ENCODE data around the gene SETD1A. TPM values are rescaled to one million over a fixed set of nuclear protein-coding genes. Genes with fewer than 3 reads are reported as not detected.

The SETD1A gene
- total and polyA plus RNA-seq, 2 of the 8 experiments (the other 6 are each of a cell fraction or from before 2014, with no cell fraction given) = 4.8 to 29.0 TPM

- TF ChIP-seq EZH2 (IDR thresholded peaks at IDR 0.05; ENCODE audit: low read depth, low read length, severe bottlenecking) (no peak), BACH1 (IDR thresholded peaks at IDR 0.05; ENCODE audit: low read length) (no peak), RAD21 (IDR thresholded peaks at IDR 0.05 in 1 of 2, conservative IDR thresholded peaks at IDR 0.05 in 1 of 2; ENCODE audit: low read depth in 2 of 2, low read length in 2 of 2) (no peak), EP300 (IDR thresholded peaks at IDR 0.05; ENCODE audit: borderline replicate concordance in 1 of 2, low read depth in 2 of 2, low read length in 2 of 2) (no peak), TBP (IDR thresholded peaks at IDR 0.05; ENCODE audit: low read depth, low read length) (no peak), CBX8 (IDR thresholded peaks at IDR 0.05; ENCODE audit: borderline replicate concordance, low read depth, low read length) (no peak)
- no peak overlapping the region for H3K23ac ChIP-seq (ENCODE audit: insufficient read length)
- no peaks in the 10 kb centered on the region for H3K23me2 ChIP-seq (ENCODE audit: low read depth, low read length)
- peaks cover 8% of the 10 kb centered on the region for H3K79me1 ChIP-seq (ENCODE audit: low read depth, low read length)
- 0 out of 7 replicates have a peak, but pooled peaks cover 0 to under 1% (median 0%) of the 10 kb centered on the region in 4 experiments for H3K4me1 ChIP-seq (replicated peaks in 1 of 4; ENCODE audit: control insufficient read depth in 3 of 4, insufficient read depth in 4 of 4, low read length in 3 of 4)
- H3K9me3 ChIP-seq (ENCODE audit: insufficient read depth in 2 of 2, low read depth in 1 of 2, low read length in 1 of 2) = no peaks in the 10 kb centered on the region; a peak in 1 of 4 replicates
- H4K20me1 ChIP-seq (replicated peaks in 1 of 2; ENCODE audit: control insufficient read depth in 1 of 2, insufficient read depth in 2 of 2, low read length in 2 of 2) = peaks cover 6 to 20% of the 10 kb centered on the region in 2 experiments
- no peak for DNase-seq (ENCODE audit: low read depth in 1 of 2, low spot score in 2 of 2)
- H3K79me2 ChIP-seq (ENCODE audit: control insufficient read depth in 1 of 2, insufficient read depth in 2 of 2, low read length in 2 of 2) = peaks cover 0 to 10% of the 10 kb centered on the region in 2 experiments; a peak in 3 of 4 replicates
- H3K27ac ChIP-seq (ENCODE audit: low read depth, low read length) = no peak overlapping the region
- no peak overlapping the region for H4K5ac ChIP-seq (ENCODE audit: insufficient read length, low read depth, low read length)
- peaks cover 60 to 90% (median 67%) of the 10 kb centered on the region in 4 experiments for H3K36me3 ChIP-seq (ENCODE audit: control insufficient read depth in 2 of 4, insufficient read depth in 4 of 4, low read length in 3 of 4)
- H3K4ac ChIP-seq (replicated peaks; ENCODE audit: insufficient read length, low read depth, low read length) = no peak overlapping the region
- no peak overlapping the region for H3K9ac ChIP-seq (replicated peaks in 1 of 4; ENCODE audit: extremely low read depth in 1 of 4, low read depth in 3 of 4, low read length in 3 of 4)
- H2BK20ac ChIP-seq (ENCODE audit: low read length) = no peak overlapping the region
- no peak overlapping the region for H2BK5ac ChIP-seq (ENCODE audit: low read depth, low read length)
- H3K4me2 ChIP-seq (ENCODE audit: insufficient read depth in 1 of 2, low read depth in 2 of 2, low read length in 2 of 2) = no peak overlapping the region
- H2AK5ac ChIP-seq (ENCODE audit: low read depth, low read length) = no peak overlapping the region
- 93% methylated on average over 18 of the region's 18 CpGs; no CpG with 5 or more reads in 1 of the 2 experiments for WGBS, 2 experiments (ENCODE audit: extremely low coverage in 1 of 2, insufficient coverage in 1 of 2, insufficient read length in 1 of 2, insufficient replicate concordance in 2 of 2, low coverage in 1 of 2, low lambda C conversion rate in 2 of 2, missing lambda C conversion rate in 1 of 2)
- no peak overlapping the region for H3K4me3 ChIP-seq (ENCODE audit: extremely low read depth in 1 of 4, insufficient read depth in 2 of 4, low read depth in 3 of 4, low read length in 4 of 4)
- no peak overlapping the region for H3K14ac ChIP-seq (ENCODE audit: insufficient read length)
- no peak overlapping the region for H2BK12ac ChIP-seq (ENCODE audit: low read depth, low read length)
- ChIA-PET CTCF (ENCODE audit: partially characterized antibody) (interaction anchor here (0.9 to 3.8 kb wide), 6 partner anchors 9 to 29 kb away, joined by 3 to 26 read pairs (median 5); no protein-coding TSS in a partner anchor), POLR2A (ENCODE audit: partially characterized antibody) (interaction anchor here (0.9 to 6.4 kb wide), 11 partner anchors 9 to 153 kb away, joined by 3 to 45 read pairs (median 5); partner anchors contain the start of genes HSD3B7 and KAT8)
- H4K8ac ChIP-seq (ENCODE audit: extremely low read depth, insufficient read depth, low read length) = no peak overlapping the region
- no peak overlapping the region for H2BK15ac ChIP-seq (ENCODE audit: low read length)
- no peak overlapping the region for H2AFZ ChIP-seq (ENCODE audit: low read length)
- no peak overlapping the region for H2BK120ac ChIP-seq (replicated peaks; ENCODE audit: low read depth, low read length)
- H4K91ac ChIP-seq (replicated peaks; ENCODE audit: insufficient read length, low read length) = no peak overlapping the region
- no peak overlapping the region for H3K56ac ChIP-seq (replicated peaks; ENCODE audit: insufficient read length, low read depth, low read length)
- no peak overlapping the region for H3K18ac ChIP-seq (ENCODE audit: extremely low read depth, low read length)
- H3K27me3 ChIP-seq (replicated peaks in 1 of 4; ENCODE audit: control insufficient read depth in 3 of 4, extremely low read depth in 1 of 4, insufficient read depth in 3 of 4, low read length in 3 of 4) = no peaks in the 10 kb centered on the region
- no peak for FAIRE-seq
Observed at GRCh38 chr16:30963925-30964511, 6.5 kb downstream of the SETD1A start.

Measured in H1 (cell line).